ENCODE measurements around the gene ALG11.
A peak's percentile ranks its signal among the peaks of the same experiment; 100 is the strongest.

ALG11 gene

DNA sequence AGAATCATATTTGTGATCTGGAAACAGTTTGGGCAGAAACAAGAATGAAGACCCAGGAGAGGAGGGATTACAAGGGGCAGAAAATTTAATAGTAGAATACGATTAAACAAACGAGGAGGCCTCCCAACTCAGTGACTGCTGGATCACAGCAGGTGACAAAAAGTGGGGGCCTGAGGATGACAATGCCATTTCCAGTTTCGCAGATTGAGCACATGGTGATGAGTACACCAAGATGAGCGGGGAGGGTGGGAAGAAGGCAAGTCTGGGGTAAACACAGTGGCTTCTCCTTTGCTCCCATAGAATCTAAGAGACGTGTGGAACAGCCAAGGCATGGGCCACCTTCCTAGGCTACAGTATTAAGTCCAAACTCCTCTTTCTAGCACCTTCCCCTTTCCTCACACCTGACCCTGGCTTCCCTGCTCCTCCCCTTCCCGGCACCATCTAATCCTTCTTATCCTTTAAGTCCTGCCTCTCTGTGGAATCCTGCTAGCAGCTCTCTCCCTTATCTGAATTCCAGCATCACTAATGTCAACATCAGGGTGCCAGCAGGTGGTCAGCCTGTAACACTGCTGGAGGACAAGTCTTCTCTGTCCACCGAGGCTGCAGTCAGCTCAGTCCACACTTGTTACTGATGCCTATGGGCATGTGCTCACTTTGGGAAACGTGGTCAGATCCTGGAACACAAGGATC lies 14.4 kb upstream of the ALG11 start:
- DNase-seq, result no peak

DNA sequence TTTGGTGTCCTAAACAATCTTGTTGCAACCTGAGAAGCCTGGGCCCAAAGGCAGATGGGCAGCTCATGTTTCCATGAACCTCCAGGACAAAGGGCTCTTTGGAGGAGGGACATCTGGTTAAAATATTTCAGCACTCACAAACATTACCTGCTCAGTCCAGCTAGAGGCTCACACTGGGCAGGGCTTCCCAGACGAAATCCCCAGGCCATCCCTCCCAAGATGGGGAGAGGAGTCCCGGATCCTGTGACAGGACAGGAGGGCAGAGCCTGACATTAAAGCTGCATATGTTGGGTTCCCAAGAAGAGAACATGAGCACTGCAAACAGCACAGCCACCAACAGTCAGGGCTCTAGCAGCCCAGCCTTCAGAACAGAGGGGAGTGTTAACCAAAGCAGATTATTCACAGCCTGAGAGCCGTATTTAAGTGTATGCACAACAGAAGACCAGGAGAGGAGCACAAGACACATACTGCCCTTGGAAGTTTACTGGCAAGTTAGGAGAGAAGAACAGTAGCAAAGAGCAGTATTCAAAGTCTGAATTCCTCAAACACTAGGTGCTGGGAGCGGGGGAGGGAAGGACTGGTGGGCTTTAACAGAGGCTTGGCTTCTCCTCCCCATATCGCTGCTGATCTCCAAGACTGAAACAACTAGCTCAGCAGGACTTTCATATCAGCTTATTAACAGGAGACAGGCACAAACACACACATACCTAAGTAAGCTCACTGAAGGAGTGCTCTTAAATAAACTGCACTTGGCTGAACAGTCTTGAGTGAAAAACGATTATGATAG lies 13.3 kb upstream of the ALG11 start:
- no peak for DNase-seq

DNA sequence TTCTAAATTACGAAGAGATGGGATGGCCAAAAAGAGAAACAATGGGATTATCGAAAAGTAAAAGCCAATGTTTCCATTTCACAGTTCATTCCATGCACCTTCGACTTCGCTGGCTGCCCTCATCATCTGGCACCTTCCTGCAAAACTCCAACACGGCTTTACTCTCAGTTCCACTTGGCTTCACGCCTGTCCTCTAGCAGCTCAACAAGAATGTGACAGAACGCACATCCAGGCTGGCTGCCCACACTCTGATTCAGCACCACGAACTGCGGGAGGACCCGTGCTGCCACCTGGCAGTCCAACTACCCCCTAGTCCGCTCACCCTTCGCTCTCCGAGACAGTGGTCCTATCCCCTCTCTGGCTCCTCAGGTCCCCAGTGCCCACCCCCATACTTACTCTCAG lies 12.7 kb upstream of the ALG11 start:
- no peak for DNase-seq

DNA sequence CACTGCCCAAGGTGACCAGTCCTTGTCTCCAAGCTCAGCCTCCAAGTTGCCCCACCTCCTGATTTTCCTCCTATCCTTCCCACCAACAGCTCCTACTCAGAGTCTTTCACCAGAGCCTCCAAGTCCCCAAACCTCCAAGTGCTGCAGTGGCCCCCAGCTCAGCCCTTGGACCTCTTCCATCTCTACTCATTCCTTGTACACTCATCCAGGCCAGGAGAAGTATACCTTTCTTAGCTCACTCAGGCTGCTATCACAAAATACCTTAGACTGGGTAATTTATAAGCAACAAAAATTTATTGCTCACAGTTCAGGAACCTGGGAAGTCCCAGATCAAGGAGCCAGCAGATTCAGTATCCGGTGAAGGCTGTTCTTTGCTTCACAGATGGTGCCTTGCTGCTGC lies 12.3 kb upstream of the ALG11 start:
- no peak for DNase-seq

DNA sequence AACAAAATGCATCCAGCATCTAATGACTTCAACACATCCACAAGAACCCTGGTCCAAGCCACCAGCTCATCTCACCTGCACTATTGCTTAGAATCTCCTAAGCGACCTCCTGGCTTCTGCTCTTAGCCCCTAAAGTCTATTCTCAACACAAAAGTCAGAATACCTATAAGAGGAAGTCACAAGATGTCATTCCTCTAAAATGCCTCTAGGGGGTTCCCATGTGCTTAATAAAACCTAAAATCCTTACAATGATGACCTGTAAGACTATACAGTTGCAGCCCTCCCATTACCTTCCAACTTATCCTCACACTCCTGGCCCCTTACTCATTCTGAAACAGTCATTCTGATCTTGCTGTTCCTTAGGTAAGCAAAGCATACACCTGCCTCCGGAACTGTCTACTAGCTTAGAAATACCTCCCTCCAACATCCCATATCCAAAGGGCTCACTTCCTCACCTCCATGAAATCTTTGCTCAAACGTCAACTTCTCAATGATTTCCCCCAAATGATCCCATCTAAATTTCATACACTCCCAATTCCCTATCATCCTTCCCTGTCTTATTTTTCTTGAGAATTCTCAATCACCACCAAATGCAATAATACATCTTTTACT lies 11.0 kb upstream of the ALG11 start:
- DNase-seq, result peak in 1 of 5 donors; percentile 34

DNA sequence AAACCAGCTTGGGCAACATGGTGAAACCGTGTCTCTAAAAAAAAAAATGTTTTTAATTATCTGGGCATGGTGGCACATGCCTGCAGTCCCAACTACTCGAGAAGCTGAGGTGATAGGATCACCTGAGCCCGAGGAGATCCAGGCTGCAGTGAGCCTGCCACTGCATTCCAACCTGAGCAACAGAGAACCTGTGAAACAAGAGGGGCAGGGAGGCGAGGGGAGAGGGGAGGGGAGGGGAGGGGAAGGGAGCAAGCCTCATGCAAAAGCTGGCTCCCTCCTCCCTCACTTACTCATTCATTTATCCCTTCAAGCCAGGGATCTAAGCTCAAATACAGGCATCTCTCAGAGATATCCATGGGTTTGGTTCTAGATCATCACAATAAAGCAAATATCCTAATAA lies 9.8 kb upstream of the ALG11 start:
- no peak for DNase-seq

DNA sequence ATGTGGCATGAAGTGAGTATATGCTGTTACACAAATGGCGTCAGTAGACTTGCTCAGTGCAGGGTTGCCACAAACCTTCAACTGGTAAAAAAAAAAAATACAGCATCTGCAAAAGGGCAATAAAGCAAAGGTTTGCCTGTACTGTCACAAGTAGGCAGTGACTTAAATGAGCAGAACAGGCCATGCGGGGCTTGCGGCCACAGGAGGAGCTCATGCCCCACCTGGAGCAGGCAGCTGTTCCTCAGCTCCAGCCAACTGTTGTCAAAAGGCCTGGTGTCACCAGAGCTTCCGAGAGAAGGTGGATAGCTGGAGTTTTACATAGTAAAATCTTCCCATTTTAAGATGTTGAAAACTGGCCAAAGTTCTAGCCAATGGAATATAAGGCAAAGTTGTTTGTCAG lies 8.7 kb upstream of the ALG11 start:
- DNase-seq, result no peak

DNA sequence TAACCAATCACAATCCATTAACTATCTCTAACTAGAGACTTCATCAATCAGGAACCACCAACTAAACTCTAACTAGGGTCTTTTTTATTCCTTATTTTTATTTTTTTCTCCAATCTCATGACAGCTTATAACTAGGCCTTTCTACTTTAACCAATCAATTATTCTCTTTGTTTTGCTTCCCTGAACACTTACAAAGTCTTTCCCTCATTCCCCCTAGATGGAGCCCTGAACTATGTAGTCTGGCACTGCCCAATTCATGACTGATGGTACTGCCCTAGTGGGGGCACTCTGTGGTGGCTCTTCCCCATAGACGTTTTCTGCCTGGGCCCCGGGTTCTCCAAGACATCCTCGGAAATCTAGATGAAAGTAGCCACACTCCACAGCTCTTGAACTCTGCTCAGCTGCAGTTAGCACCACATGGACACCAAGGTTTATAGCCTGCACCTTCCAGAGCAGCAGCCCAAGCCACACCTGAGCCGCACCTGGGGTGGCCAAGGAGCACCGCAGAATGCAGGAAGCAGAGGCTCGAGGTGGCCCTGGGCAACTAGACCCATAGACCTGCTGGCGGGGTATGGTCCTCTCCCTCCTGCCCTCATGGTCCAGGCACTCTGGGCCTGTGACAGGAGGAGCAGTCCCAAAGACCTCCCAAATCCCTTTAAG lies 7.6 kb upstream of the ALG11 start:
- no peak for DNase-seq

DNA sequence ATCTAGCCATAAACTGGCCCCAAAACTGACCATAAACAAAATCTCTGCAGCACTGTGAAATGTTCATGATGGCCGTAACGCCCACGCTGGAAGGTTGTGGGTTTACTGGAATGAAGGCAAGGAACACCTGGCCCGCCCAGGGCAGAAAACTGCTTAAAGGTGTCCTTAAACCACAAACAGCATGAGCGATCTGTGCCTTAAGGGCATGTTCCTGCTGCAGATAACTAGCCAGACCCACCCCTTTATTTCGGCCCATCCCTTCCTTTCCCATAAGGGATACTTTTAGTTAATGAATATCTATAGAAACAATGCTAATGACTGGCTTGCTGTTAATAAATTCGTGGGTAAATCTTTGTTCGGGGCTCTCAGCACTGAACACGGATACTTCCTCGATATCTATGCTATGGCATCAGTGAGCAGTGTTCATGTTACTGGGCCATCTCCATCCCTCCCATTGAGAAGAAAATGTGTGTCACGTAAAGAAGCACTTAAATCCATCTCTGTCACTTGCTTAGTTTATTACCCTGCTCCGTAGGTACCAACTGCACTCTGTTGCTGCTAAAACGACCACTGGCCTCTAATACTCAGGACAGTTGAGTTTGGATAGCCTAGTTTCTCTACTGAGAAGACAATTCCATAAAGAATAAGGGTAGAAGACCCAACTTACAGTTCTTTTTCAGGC lies 6.2 kb upstream of the ALG11 start:
- no peak for DNase-seq

DNA sequence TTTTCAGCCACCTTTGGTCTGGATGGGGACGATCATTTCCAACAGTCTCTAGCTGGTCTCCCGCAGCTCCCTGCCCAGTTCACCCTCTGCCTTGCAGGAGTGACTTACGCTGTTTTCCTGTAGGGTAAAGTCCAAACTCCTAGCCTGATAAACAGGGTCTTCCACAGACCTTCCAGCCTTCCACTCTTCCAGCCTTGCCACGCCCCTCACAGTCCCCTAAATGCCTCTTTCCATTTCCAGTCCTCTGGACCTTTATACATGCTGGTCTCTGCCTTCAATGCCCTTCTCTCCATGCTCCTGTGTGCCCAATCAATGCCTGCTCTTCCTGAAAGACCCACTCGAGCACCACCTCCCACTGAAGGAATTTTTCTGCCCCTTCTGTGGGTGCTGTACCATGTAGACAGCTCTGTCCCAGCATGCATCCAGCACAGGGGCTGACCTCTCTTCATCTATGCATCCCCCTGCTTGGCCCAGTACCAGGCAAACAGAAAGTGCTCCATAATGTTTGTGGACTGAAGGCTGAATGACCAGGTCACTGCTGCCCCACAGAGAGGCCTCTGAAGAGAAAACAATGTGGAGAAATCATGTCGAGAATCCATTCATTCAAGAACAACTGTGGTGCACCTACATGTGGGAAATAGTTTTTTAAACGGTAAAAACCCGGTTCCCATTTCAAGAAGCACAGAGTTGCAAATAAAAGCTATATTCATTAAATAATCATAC lies 5.5 kb upstream of the ALG11 start:
- no peak for DNase-seq

DNA sequence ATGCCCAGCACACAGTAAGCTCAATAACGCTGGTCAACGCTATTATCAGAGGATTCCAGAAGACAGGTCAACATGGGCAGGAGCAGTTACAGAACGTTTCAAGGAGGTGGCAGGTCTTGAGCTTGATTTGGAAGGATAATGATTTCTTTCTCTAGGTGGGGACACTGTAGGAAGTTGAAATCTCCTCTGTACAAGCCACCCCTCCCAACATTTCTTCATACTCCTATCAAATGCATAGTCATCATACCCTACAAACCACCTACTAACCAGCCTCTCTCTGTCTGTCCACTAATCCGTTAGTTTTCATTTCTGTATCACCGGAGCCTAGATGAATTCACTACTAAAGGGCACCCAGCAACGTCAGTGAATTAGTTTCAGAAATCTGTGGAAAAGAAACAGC lies 2.3 kb upstream of the ALG11 start:
- DNase-seq, result no peak

DNA sequence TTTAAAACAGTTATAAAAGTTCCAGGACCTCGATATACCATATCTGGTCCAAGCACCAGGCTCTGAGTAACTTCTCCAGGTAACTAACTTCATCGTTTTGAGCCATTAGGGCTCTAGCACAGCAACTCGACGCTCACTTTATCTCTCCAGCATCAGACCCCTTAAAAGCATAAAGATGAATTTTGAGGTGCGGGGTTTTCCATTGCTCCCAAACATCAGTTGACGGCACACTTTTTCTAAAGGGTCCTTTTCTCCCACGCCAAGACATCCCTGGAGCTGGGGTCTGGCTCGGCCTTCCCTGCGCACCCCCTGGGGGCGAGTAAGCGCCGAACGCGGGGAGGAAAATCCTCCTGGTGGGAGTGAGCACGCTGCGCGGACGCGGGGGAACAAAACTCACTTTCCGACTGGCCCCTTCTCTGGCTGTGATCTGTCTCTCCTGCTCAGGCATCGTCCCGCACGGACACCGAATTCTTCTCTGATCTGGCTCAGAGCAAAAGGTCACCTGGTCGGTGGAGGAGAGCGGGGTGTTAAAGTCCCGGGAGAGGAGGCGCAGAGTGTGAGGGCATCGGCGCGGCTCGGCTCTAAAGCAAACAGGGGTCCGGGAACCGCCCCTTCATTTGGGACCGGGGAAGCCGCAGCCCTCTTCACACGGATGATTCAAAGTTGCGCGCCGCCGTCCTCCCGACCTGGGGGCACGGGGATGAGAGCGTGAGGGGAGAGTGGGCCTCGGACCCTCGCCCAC lies 1.1 kb upstream of the ALG11 start, which contains the start of gene ATP7B:
ATP7B (minus strand) TSS at position 561 of the 742 bp plus-strand sequence; CDS start at position 448, 113 bp downstream.
- peak in 1 of 5 donors; percentile 9 for DNase-seq

DNA sequence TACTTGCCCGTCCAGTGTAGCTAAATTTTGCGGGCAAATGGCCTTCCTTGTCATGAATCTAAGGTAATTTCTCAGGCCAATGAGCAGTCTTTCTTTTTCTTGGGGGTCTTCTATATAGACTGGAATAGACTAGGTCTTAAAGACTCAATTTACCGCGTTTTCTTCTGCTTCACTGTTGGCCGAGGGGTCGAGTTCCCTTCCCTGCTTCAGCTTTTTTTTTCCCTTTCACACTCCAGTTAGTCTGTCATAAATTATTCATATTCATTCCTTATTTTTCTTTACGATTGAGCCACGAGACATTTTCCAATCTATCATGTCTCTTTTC lies 276 bp downstream of the ALG11 start:
- DNase-seq, result no peak

DNA sequence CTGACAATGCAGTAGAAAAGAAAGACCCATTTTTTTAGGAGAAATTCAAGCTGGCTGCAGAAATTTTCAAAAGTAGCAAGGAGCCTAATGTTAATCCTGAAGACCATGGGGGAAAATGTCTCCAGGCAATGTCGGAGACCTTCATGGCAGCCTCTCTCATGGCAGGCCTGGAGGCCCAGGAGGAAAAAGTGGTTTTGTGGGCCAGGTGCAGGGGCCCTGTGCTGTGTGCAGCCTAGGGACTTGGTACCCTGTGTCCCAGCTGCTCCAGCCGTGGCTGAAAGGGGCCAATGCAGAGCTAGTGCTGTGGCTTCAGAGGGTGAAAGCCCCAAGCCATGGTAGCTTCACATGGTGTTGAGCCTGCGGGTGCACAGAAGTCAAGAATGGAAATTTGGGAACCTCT lies 4.1 kb downstream of the ALG11 start:
- DNase-seq, result no peak

DNA sequence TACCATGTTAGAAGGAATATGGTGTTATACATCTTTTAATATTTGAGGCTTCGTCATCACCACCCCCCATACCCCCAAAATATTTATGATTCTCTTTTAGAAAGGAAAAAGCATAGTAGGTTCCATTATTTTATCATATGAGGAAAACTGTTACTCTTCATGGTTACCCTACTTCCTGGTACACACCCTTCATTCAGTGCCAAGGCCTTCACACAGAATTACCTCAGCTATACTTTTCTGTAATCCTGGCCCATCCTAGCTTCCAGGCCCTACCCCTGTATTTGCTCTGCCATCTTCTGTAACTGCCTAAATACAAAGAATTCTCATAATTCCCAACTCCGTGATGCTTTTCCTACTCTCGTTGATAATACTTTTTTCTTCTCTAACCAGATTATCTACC lies 8.0 kb downstream of the ALG11 start:
- no peak for DNase-seq

DNA sequence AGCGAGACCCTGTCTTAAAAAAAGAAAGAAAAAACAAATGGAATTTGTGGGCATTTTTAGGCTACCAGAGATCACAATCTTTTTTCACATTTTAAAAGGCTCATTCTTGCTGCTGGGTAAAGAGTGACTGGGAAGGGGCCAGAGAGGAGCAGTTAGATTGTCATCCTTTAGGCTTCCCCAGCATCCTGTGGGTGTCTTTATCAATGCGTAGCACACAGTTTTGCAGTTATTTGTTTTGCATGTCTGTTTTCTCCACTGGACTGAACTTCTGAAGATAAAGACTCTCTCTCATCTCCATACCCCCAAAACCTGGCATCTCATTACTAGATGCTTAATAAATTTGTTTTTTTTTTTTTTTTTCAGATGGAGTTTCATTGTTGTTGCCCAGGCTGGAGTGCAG lies 10.2 kb downstream of the ALG11 start:
- DNase-seq, result no peak

DNA sequence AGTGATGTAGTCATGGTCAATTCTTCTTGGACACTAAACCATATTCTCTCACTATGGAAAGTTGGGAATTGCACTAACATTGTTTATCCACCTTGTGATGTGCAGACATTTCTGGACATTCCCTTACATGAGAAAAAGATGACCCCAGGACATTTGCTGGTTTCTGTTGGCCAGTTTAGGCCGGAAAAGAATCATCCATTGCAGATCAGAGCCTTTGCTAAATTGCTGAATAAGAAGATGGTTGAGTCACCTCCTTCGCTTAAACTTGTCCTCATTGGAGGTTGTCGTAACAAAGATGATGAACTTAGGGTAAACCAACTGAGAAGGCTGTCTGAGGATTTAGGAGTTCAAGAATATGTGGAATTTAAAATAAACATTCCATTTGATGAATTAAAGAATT lies 12.3 kb downstream of the ALG11 start, which contains the start of gene UTP14C:
UTP14C (plus strand) TSS at position 211 of the 400 bp plus-strand sequence. CDS start 4,114 bp downstream, outside the sequence.
- no peak for DNase-seq

DNA sequence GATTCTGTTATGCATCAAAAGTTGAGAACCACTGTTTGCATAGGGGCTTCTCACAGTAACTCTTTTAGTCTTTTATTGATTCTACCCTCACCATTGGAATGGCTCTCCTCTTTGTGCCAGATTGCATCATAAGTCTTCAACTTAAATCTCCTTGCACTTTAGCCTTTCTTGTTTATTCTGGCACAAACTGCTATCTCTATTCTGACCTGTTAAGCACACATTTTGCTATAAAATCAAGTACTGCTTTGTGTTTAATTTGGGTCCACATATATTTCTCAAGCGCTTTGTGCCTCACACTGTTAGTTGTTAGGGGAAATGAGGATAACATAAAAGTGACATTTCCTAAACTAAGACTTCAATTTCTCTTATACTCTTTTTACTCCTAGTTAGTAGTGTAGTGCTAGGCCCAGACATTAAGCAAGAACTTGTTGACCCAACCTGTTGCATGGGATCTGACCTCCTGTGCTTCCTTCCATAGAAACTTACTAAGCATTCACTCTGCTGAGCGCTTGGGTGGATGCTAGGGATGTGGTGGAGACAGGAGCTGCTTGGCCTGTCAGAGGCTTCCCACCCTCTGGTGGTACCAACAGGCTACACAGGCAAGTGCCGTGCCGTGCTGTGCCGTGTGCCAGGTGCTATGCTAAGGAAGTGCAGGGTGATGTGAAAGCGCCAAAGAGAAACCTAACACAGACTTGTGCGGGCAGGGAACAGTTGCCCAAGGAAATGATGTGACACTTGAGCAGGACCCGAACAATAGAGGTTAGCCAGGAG lies 13.5 kb downstream of the ALG11 start:
- no peak for DNase-seq

DNA sequence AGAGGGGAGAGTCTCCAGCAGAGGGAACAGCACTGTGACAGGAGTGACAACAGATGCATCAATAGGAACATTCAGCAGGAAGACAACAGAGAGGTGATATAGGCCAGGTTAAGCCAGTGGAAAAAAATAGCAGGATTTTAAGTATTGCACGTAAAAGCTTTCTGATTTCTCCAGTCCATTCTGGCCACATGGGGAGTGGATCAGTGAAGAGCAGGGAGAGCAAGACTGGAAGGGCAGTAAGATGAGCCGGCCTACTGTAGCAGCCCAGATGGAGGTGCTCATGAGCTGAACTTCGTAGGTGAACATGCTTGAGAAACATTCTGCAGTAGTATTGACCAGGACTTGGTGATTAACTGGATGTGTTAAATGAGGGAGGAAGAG lies 14.0 kb downstream of the ALG11 start:
- DNase-seq, result no peak

DNA sequence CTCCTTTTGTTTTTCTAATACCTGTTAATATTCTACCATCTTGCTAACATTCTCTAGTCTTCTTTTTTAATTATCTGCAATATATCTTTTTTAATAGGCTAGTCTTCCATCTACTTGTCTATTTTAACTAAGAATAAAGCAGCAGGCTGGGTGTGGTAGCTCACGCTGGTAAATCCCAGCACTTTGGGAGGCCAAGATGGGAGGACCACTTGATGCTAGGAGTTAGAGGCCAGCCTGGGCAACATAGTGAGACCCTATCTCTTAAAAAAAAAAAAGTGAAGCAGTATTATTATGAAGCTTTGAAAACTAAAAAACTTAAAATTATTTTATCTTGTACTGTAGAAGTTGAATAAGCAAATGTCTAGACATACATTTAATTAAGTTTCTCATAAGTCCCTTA lies 15.6 kb downstream of the ALG11 start:
- DNase-seq, result no peak

DNA sequence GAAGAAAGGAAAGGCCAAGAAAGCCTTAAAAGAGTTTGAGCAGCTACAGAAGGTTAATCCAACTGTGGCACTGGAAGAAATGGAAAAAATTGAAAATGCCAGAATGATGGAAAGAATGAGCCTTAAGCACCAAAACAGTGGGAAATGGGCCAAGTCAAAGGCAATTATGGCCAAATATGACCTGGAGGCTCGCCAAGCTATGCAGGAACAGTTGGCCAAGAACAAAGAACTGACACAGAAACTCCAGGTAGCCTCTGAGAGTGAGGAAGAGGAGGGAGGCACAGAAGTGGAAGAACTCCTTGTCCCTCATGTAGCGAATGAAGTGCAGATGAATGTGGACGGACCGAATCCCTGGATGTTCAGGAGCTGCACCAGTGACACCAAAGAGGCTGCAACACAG lies 17.4 kb downstream of the ALG11 start:
- no peak for DNase-seq
